ENCODE results near the gene EIF4G3.

- TF ChIP-seq CTCF (IDR thresholded peaks at IDR 0.05; ENCODE audit: insufficient read depth, low read length, poor library complexity, severe bottlenecking): no peak
- TF ChIP-seq EZH2phosphoT487 (conservative IDR thresholded peaks at IDR 0.05; ENCODE audit: low read length): no peak
These were observed 356.9 kb downstream of the EIF4G3 start for GRCh38 chr1:20819818-20820217.
